ENCODE results near the gene ADAMTS4.
A peak's percentile ranks its signal among the peaks of the same experiment; 100 is the strongest.

The ADAMTS4 gene

DNA sequence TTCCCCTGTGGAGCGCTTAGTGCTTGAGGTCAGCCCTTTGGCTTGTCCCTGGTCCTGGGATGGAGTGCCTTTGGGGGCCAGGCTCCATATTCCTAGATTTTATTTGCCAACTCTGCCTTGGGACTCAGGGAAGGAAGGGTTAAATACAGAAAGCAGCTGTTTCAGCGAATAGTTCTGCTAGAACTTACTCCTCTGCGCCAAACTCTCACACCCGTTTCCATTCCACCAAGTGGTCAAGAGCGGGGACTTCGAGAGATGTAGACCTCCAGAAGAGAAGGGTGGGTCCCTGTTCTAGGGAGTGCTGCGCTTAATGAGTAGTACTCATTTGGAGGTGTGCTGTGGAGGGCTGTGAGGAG, 26.3 kb upstream of the ADAMTS4 start:
- TF ChIP-seq ZFX (IDR thresholded peaks at IDR 0.05): no peak
- TF ChIP-seq, protein P1, sequence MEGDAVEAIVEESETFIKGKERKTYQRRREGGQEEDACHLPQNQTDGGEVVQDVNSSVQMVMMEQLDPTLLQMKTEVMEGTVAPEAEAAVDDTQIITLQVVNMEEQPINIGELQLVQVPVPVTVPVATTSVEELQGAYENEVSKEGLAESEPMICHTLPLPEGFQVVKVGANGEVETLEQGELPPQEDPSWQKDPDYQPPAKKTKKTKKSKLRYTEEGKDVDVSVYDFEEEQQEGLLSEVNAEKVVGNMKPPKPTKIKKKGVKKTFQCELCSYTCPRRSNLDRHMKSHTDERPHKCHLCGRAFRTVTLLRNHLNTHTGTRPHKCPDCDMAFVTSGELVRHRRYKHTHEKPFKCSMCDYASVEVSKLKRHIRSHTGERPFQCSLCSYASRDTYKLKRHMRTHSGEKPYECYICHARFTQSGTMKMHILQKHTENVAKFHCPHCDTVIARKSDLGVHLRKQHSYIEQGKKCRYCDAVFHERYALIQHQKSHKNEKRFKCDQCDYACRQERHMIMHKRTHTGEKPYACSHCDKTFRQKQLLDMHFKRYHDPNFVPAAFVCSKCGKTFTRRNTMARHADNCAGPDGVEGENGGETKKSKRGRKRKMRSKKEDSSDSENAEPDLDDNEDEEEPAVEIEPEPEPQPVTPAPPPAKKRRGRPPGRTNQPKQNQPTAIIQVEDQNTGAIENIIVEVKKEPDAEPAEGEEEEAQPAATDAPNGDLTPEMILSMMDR (conservative IDR thresholded peaks at IDR 0.05): no peak
- peak overlapping the region; percentile 88 for H3K27ac ChIP-seq

DNA sequence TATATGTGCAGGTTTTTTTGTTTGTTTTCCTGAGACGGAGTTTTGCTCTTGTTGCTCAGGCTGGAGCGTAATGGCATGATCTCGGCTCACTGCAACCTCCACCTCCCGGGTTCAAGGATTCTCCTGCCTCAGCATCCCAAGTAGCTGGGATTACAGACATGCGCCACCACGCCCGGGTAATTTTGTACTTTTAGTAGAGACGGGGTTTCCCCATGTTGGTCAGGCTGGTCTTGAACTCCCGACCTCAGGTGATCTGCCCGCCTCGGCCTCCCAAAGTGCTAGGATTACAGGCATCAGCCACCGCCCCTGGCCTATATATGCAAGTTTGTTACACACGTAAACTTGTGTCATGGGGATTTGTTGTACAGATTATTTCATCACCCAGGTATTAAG, 25.8 kb upstream of the ADAMTS4 start:
- peak overlapping the region; percentile 88 for H3K27ac ChIP-seq

DNA sequence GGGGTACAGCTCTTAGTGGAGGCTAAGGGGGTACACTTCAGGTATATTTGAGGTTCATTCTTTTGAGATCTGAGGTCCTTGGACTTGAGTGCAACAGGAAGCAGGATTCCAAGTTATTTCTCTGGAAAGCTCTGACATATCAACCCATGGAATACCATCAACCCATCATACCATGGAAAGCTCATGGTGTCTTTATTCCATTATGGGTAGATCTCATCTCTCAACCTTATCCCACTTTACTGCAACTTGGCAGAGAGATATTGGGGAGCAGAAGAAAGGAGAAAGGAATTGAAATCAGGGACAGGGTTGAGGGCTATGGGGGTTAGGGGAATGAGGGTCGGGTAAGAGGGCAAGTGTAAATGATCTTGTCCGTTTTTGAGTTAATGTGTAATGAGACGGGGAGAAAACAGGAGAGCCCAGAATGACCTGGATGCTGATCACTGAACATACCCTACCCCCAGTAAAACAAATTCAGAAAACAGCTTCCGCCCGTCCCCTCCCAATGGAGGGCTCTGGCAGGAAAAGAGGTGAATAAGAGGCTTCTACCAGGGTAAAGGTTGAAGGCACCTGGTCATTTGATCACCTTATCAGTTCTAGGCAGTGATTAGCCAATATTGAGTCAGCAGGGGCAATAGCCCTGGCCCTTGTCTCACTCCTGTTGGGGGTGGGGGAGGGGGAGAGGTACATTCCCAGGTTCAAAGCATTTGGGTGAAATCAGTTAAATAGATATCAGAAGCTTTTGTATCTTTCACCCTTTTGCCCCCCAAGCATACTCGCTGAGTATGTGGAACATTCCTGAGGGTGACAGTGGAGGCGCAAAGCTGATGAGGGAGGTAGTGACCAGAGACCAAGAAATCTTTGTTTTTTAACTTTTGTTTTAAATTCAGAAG, 25.2 kb upstream of the ADAMTS4 start:
- TF ChIP-seq, protein P1 (conservative IDR thresholded peaks at IDR 0.05): no peak
- H3K27ac ChIP-seq: no peak overlapping the region

DNA sequence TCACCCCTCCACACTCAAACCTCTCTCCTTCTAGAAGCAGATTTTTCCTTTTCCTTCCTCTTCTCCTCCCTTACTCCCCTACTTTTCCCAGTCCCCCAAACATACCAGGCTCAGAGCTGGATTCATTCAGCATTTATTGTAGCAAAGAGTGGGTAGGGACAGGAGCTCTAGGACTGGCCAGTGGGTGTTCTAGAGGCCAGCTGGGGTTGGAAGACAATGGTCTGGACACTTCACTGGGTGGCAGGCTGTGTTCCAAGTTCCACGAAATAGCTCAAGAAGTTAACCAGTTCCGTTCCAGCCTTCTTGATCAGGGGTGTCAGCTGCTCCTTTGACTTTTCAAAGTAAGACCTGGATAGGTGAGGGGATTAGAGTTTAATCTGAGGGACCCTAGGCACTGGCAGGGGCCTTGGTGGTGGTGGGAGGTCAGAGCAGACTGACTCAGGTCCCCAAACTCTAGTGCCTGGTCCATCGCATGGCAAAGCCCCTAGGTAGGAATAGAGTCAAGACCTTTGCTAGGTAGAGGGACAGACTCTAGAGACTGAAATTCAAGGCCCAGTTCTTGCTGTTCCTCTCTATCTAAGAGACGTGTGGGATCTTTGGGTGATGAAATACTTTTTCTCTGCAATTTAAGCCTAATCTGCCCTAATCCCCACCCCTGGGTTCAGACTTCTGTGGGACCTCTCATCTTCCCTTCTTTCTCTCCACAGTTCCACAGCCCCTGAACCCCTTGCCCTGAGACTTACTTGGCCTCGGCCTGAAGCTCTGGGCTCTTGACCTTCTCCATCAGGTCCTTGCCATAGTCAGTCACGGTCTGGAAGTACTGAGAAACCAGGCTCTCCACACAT, 23.5 kb upstream of the ADAMTS4 start:
- no peak overlapping the region for H3K27ac ChIP-seq

DNA sequence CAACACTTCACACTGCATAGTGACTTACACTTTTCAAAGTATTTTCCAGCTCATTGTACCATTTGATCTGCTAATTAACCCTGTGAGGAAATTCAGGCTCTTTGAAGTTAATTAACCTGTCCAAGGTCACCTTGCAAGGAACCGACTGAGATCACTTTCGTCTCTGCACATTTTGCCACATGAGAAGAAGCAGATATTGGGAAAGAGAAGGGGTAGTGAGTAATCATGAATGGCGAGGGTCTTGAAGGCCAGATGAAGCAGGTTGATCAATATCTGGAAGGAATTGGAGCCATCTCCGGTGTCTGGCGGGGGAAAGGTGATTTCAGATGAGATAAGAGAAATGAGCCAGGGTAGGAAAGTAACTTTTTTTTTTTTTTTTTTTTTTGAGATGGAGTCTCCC, 21.1 kb upstream of the ADAMTS4 start:
- TF ChIP-seq ZFX (IDR thresholded peaks at IDR 0.05): no peak
- TF ChIP-seq, protein P1 (conservative IDR thresholded peaks at IDR 0.05): no peak
- no peak overlapping the region for H3K27ac ChIP-seq

More for the DNA sequence above, 23.5 kb upstream of the ADAMTS4 start:
- TF ChIP-seq ZFX (IDR thresholded peaks at IDR 0.05): no peak
- TF ChIP-seq, protein P1 (conservative IDR thresholded peaks at IDR 0.05): no peak

DNA sequence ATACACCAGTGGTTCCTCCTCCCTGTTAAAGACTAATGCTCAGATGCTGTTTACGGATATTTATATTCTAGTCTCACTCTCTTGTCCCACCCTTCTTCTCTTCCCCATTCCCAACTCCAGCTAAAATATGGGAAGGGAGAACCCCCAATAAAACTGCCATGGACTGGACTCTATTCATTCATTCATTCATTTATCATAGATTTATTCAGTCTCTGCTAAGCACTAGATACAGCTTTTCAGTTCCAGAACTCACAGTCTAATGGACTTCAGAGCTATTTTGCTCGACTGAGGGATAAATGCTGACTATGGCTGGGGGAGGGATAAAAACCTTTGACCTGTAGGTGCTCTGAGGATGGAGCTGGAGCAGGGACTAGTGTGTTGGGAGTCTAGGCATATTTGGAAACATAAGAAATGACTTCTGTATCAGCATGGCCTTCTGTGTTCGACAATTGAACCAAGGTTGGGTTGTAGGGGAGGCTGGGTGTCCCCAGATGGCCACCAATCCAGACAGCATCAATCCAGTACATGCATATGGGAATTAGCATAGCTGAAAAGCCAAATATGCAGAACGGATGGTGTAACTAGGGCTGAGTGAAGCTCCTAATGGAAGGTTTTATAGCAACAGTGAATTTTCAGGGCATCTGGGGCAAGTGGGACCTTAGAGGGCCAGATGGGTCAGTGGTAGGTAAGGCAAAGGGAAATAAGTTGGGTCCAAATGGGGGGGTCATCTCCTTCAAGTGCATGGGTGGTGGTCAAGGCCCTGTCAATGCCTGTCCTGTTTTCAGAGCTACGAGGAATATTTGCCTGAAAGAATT, 20.4 kb upstream of the ADAMTS4 start:
- TF ChIP-seq, protein P1 (conservative IDR thresholded peaks at IDR 0.05): no peak
- no peak for TF ChIP-seq ZFX (IDR thresholded peaks at IDR 0.05)
- H3K27ac ChIP-seq: no peak overlapping the region

DNA sequence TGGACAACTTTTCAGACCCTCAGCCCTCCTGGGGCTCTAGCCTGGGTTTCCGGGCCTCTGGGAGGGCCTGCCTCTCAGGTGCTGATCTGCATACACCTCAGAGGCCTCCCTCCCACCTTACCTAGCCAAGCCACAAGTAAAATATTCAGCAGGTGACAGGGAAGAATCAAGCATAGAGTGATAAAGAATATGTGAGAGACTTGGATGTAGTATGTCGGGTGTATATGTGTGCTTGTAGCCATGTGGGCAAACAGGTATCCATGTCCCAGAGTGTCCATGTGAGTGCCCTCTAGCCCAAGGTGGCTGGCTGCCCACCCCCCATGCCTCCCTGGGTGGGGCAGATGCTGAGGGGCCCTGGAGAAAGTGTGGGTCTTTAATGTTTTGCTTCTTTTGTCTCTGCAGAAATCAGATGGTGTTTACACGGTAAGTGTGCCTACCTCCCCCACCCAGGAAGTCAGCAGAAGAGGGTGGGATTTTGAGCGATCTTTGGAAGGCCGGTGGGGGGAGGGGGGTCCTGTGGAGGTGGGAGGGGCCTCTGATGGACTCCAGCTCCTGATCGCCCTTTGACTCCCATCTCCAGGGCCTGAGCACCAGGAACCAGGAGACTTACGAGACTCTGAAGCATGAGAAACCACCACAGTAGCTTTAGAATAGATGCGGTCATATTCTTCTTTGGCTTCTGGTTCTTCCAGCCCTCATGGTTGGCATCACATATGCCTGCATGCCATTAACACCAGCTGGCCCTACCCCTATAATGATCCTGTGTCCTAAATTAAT, 19.6 kb upstream of the ADAMTS4 start:
- TF ChIP-seq, protein P1 (conservative IDR thresholded peaks at IDR 0.05): no peak
- no peak for TF ChIP-seq ZFX (IDR thresholded peaks at IDR 0.05)
- no peak overlapping the region for H3K27ac ChIP-seq
